ENCODE results near the gene MDFI.

- TF ChIP-seq CTCF (IDR thresholded peaks at IDR 0.05), result no peak
- TF ChIP-seq POLR2A (IDR thresholded peaks at IDR 0.05), result no peak
These were observed 47.5 kb downstream of the MDFI start for GRCh38 chr6:41685641-41686380.

Data from uterus (tissue), 2 donors.